Thyroid gland (tissue), 4 donors: ENCODE data around the gene PCNX1.

Experiments used
- CTCF ChIP-seq, 6 experiments: fragments of 200-600 bp in 3 of 6; fragments of 450-650 bp in 3 of 6; sonication (generic) in 3 of 6; IDR thresholded peaks; one replicate each; pipeline ENCODE4 v1.5.1; 2016 to 2019; ENCODE audit warnings: antibody characterized with exemption in 6 of 6, mild to moderate bottlenecking in 2 of 6, inconsistent platforms in 1 of 6, moderate library complexity in 1 of 6
- POLR2A ChIP-seq, 2 donors: fragments of 450-650 bp; IDR thresholded peaks; one replicate each; pipeline ENCODE4 v1.6.1; 2017; ENCODE audit warnings: antibody characterized with exemption in 2 of 2, mild to moderate bottlenecking in 2 of 2, moderate library complexity in 1 of 2

DNA sequence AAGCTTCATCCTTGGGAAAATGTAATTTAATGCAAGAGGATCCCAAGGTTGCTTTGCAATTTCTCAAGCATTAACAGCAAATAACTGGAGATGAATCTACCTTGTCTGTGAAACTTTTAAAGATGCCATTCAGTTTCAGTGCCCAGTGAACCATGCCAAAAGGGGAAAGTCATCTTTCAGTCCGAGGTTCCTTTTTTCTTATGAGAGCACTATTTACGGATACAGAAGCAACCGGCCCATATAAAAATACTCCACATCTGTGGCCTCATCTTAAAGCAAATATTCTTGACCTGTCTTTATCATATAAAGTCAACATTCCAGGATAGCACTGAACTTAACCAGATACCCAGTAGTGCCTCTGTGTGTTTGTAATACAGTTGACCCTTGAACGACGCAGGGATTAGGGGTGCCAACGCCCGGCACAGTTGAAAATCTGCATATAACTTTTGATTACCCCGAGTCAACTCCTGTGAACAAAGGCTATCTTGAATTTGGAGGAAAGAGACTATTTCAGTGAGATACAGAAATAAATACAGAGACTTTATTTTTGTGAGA, 209.4 kb downstream of the PCNX1 start:
- TF ChIP-seq CTCF (IDR thresholded peaks at IDR 0.05) (no peak), POLR2A (IDR thresholded peaks at IDR 0.05) (no peak)
